ENCODE results near the gene DCUN1D1. TPM values are rescaled to one million over a fixed set of nuclear protein-coding genes. Genes with fewer than 3 reads are reported as not detected.

Gene DCUN1D1
- total and polyA plus RNA-seq, 2 donors, result 22.4 to 60.4 TPM

- Histone ChIP-seq H3K27ac (ENCODE audit: low read depth) (no peak overlapping the region), H3K4me3 (ENCODE audit: low read depth, low read length) (no peak overlapping the region), H3K4me1 (ENCODE audit: insufficient read depth) (no peaks in the 10 kb centered on the region), H3K36me3 (ENCODE audit: insufficient read depth) (no peaks in the 10 kb centered on the region)
- WGBS, result 72% methylated on average over 3 of the region's 3 CpGs
- DNase-seq (ENCODE audit: extremely low spot score), result no peak
Measured at GRCh38 chr3:182989566-182989965, 9.2 kb upstream of the DCUN1D1 start.

DNA sequence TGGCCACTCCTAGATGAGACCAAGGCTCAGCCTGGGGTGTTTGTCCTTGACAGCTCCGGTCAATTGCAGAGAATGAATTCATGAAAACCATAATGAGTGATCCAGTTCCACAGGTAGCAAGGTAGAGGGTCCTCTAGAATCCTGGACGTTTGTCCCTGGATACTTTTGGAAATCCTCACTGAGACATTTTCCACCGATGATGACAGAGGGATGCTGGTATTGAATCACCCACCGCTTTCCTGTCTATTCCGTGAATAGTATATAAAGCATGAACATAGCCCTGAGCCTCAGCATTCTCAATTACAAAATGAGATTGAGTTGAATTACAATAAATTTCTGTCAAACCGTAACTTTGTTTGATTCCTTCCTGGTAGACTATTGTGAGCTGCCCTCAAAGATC is 5.7 kb upstream of the DCUN1D1 start:
- Histone ChIP-seq H3K27ac (ENCODE audit: low read depth) (no peak overlapping the region), H3K36me3 (ENCODE audit: insufficient read depth) (no peaks in the 10 kb centered on the region), H3K4me3 (ENCODE audit: low read depth, low read length) (no peak overlapping the region), H3K4me1 (ENCODE audit: insufficient read depth) (peaks cover 2% of the 10 kb centered on the region)
- no peak for DNase-seq (ENCODE audit: extremely low spot score)
- WGBS, result 86% methylated on average over 6 of the region's 6 CpGs

DNA sequence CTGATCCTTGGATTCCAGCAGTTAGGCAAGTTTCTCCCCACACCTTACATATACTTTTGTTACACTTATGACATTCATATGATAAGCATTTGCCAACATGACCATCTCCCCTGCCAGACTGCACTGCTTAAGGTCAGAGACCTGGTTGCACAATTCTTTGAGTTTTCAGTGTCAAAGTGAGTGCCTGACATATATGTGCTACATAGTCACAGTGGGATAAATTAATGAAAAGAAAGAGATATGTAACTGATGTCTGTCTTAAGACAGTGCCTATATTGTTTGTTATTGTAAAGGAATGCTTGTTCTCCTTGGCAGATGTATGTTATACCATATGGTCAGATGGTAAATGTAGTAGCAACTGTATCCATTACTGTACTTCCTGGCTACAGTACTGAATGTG is 3.5 kb upstream of the DCUN1D1 start:
- no peak overlapping the region for H3K27ac ChIP-seq (ENCODE audit: low read depth)
- H3K4me3 ChIP-seq (ENCODE audit: low read depth, low read length), result no peak overlapping the region
- DNase-seq (ENCODE audit: extremely low spot score), result no peak

DNA sequence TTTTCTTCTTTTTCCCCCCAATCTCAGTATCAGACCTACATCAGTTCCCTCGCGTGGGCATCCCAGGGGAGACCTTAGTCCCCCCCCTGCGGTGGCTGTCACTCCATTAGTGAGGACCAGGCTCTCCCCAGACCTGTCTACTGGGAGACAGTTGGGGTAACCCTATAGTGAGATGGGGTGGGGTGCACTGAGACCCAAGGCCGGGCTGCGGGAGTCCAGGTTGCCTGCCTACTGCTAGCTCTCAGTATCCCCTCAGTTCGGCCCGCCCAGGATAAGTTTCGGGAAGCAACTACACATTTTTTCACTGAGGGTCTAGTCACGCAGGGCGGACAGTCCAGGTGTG is 671 bp upstream of the DCUN1D1 start:
- H3K36me3 ChIP-seq (ENCODE audit: insufficient read depth), result no peaks in the 10 kb centered on the region
- peaks cover 6% of the 10 kb centered on the region for H3K4me1 ChIP-seq (ENCODE audit: insufficient read depth)
- peak overlapping the region; percentile 100 for H3K4me3 ChIP-seq (ENCODE audit: low read depth, low read length)
- no peak overlapping the region for H3K27ac ChIP-seq (ENCODE audit: low read depth)
- DNase-seq (ENCODE audit: extremely low spot score), result no peak
- 64% methylated on average over 10 of the region's 10 CpGs for WGBS

More for the DNA sequence above, 3.5 kb upstream of the DCUN1D1 start:
- Histone ChIP-seq H3K4me1 (ENCODE audit: insufficient read depth) (peaks cover 4% of the 10 kb centered on the region), H3K36me3 (ENCODE audit: insufficient read depth) (no peaks in the 10 kb centered on the region)

DNA sequence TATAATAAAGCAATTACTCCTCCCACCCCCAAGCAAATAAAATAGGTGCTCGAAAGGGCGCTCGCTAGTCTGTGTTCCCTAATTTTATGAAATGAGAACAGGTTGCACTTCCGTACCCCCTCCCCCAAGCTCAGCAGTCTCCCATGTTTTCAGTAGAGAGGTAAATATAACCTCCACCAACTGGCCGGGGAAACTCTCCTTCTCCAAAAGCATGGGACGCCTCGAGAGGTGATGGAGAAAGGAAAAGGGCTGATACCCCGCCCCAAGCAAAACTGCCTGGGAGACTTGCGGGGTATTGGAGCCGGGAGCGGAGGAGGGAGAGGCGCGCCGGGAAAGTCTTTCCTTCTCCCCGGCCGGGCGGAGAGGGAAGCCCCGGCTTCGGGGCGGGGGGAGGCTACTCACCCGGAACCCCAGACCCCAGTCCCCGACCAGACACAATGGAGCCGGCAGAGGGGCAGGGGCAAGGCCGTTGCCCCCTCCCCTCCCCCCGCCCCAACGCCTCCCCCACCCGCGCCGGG is 605 bp downstream of the DCUN1D1 start:
- Histone ChIP-seq H3K36me3 (ENCODE audit: insufficient read depth) (no peaks in the 10 kb centered on the region), H3K27ac (ENCODE audit: low read depth) (no peak overlapping the region), H3K4me3 (ENCODE audit: low read depth, low read length) (peak overlapping the region; percentile 100), H3K4me1 (ENCODE audit: insufficient read depth) (peaks cover 6% of the 10 kb centered on the region)
- DNase-seq (ENCODE audit: extremely low spot score), result no peak
- WGBS, result under 1% methylated on average over 26 of the region's 29 CpGs

- no peak overlapping the region for H3K27ac ChIP-seq (ENCODE audit: low read depth)
- H3K4me3 ChIP-seq (ENCODE audit: low read depth, low read length), result peak overlapping the region; percentile 100
- WGBS, result 5% methylated on average over 10 of the region's 10 CpGs
- H3K36me3 ChIP-seq (ENCODE audit: insufficient read depth), result no peaks in the 10 kb centered on the region
- peaks cover 6% of the 10 kb centered on the region for H3K4me1 ChIP-seq (ENCODE audit: insufficient read depth)
- DNase-seq (ENCODE audit: extremely low spot score), result no peak
Measured at GRCh38 chr3:182979103-182979673, 1.1 kb downstream of the DCUN1D1 start.

DNA sequence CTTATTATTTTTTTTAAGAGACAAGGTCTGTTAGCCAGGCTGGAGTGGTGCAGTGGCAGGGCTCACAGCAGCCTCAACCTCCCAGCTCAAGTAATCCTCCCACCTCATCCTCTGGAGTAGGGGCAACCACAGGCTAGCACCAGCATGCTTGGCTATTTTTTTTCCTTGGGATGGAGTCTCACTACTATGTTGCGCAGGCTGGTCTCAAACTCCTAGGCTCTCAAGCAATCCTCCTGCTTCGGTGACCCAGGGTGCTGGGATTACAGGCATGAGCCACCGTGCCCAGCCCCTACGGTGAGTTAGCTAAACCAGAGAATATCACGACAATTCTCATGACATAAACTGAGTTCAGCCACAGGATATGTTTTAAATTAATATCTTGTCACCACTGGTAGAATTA is 2.0 kb downstream of the DCUN1D1 start:
- DNase-seq (ENCODE audit: extremely low spot score), result no peak
- Histone ChIP-seq H3K4me3 (ENCODE audit: low read depth, low read length) (no peak overlapping the region), H3K4me1 (ENCODE audit: insufficient read depth) (peaks cover 6% of the 10 kb centered on the region), H3K36me3 (ENCODE audit: insufficient read depth) (no peaks in the 10 kb centered on the region), H3K27ac (ENCODE audit: low read depth) (no peak overlapping the region)
- 71% methylated on average over 5 of the region's 5 CpGs for WGBS

DNA sequence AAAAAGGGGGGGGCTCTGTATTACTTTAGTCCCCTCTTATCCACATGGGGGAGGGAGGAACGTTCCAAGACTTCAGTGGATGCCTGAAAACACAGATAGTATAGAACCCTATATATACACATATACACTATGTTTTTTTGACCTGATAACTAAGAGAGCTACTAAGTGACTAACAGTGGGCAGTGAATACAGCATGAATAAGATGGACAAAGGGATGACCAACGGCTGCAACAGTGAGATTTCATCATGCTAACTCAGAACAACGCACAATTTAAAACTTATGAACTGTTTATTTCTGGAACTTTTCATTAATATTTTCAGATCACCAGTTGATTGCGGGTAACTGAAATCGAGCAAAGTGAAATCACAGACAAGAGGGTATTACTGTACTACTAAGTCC is 7.3 kb downstream of the DCUN1D1 start:
- H3K36me3 ChIP-seq (ENCODE audit: insufficient read depth), result no peaks in the 10 kb centered on the region
- no peak for DNase-seq (ENCODE audit: extremely low spot score)
- 95% methylated on average over 5 of the region's 5 CpGs for whole genome bisulfite sequencing
- H3K27ac ChIP-seq (ENCODE audit: low read depth), result no peak overlapping the region
- no peak overlapping the region for H3K4me3 ChIP-seq (ENCODE audit: low read depth, low read length)
- no peaks in the 10 kb centered on the region for H3K4me1 ChIP-seq (ENCODE audit: insufficient read depth)

GRCh38 chr3:182972387-182972786 is 8.0 kb downstream of the DCUN1D1 start:
- H3K4me1 ChIP-seq (ENCODE audit: insufficient read depth), result no peaks in the 10 kb centered on the region
- 88% methylated on average over 6 of the region's 6 CpGs for WGBS
- DNase-seq (ENCODE audit: extremely low spot score), result no peak
- H3K27ac ChIP-seq (ENCODE audit: low read depth), result no peak overlapping the region
- no peak overlapping the region for H3K4me3 ChIP-seq (ENCODE audit: low read depth, low read length)
- no peaks in the 10 kb centered on the region for H3K36me3 ChIP-seq (ENCODE audit: insufficient read depth)

DNA sequence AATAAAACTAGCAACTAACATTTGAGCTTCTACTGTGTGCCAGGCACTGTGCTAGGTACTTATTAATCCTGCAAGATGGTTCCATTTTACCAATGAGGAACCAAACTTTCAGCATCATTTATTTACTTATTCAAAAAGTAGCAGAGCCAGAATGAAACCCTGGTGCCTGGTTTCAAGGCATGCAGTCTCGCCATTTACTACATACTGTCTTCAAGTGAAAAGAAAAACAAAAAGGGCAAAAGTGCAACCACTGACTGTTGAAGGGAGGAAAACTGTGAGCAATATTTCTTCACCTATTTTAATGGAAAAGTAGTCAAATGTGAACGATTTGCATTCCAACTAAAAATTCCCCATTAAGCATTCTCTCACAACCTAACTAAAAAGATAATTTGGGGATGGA is 8.7 kb downstream of the DCUN1D1 start:
- H3K4me3 ChIP-seq (ENCODE audit: low read depth, low read length), result no peak overlapping the region
- DNase-seq (ENCODE audit: extremely low spot score), result no peak
- H3K36me3 ChIP-seq (ENCODE audit: insufficient read depth), result no peaks in the 10 kb centered on the region
- no peak overlapping the region for H3K27ac ChIP-seq (ENCODE audit: low read depth)
- no peaks in the 10 kb centered on the region for H3K4me1 ChIP-seq (ENCODE audit: insufficient read depth)
- WGBS, result 81% methylated on average over 2 of the region's 2 CpGs

DNA sequence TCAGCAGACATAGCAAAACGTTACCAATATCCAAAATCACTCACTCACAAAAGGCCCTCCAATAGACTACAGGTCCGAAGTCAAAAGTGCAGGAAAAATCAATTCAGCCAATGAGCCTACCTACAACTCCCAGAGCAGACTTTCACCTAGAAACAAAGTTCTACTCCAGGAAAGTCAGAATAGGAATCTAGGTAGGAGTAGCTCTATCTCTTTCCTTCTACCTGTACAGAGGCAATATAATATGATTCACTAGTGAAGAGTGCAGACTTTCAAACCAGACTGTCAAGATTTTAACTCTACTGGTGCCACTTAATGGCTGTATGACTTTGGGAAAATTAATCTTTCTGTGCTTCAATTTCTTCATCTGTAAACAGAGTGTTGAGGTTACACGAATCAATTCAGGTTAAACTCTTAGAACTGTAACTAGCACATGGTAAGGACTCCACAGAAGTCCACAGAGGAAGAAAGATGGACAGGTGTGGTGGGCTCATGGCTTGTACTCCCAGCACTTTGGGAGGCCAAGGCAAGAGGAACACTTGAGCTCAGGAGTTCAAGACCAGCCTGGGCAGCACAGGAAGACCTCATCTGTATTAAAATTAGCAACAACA is 9.4 kb downstream of the DCUN1D1 start:
- no peaks in the 10 kb centered on the region for H3K36me3 ChIP-seq (ENCODE audit: insufficient read depth)
- DNase-seq (ENCODE audit: extremely low spot score), result no peak
- WGBS, result 83% methylated on average over 3 of the region's 3 CpGs
- H3K27ac ChIP-seq (ENCODE audit: low read depth), result no peak overlapping the region
- H3K4me3 ChIP-seq (ENCODE audit: low read depth, low read length), result no peak overlapping the region
- H3K4me1 ChIP-seq (ENCODE audit: insufficient read depth), result no peaks in the 10 kb centered on the region

DNA sequence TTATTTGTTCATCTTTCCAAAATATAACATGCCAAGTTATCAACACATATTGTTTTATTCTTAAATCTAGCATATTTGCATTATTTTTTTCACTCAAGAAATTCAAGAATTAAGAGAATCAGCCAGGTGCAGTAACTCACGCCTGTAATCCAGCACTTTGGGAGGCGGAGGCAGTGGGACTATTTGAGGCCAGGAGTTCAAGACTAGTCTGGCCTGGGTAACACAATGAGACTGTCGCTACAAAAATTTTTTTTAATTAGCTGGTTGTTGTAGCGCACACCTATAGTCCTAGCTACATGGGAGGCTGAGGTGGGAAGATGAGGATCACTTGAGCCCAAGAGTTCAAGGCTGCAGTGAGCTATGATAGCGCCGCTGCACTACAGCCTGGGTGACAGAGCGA is 10.5 kb downstream of the DCUN1D1 start:
- no peak for DNase-seq (ENCODE audit: extremely low spot score)
- 90% methylated on average over 7 of the region's 7 CpGs for WGBS
- Histone ChIP-seq H3K27ac (ENCODE audit: low read depth) (no peak overlapping the region), H3K4me3 (ENCODE audit: low read depth, low read length) (no peak overlapping the region), H3K4me1 (ENCODE audit: insufficient read depth) (no peaks in the 10 kb centered on the region), H3K36me3 (ENCODE audit: insufficient read depth) (no peaks in the 10 kb centered on the region)

- no peaks in the 10 kb centered on the region for H3K4me1 ChIP-seq (ENCODE audit: insufficient read depth)
- H3K27ac ChIP-seq (ENCODE audit: low read depth), result no peak overlapping the region
- H3K4me3 ChIP-seq (ENCODE audit: low read depth, low read length), result no peak overlapping the region
- no peaks in the 10 kb centered on the region for H3K36me3 ChIP-seq (ENCODE audit: insufficient read depth)
- no peak for DNase-seq (ENCODE audit: extremely low spot score)
Measured at GRCh38 chr3:182969277-182969676, 11.1 kb downstream of the DCUN1D1 start.

DNA sequence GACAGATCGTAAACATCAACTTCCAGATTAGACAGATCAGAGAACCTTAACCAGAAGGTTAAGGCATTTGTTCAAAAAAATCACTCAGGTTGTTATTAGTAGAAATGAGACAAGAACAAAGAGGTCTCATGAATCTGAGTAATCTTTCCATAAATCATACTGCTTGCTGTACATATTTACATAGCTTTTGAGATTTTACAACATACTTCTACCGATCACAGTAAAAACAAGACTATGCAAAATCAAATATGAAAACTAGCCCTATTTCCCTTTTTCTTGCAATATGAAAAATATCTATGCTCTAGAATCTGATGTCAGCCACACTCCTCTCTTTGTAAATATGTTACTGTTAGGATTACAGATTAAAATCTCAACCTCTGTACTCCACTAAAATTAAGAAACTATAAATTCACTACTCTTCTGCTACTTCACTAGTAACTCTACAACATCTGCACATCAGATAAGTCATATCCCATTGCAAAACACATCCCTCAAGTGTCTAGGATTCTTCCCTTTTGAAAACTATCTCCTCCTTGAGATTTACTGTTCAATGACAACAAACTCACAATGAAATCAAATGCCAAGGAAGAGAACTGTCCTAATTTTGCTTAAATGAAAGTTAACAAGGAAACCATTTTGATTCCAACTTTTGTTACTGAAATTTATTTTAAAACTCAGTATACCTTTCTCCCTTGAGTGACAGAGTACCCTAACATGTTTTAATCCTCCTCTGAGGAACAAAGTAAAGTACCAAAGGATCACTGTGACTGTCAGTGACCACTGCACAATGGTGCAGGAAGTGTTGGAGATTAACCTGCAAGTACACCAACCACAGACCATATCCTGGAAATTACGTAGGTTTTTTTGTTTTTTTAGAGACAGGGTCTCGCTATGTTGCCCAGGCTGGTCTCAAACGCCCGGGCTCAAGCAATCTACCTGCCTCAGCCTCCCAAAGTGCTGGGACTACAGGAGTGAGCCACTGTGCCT is 12.8 kb downstream of the DCUN1D1 start:
- WGBS, result 75% methylated on average over 6 of the region's 6 CpGs
- H3K36me3 ChIP-seq (ENCODE audit: insufficient read depth), result no peaks in the 10 kb centered on the region
- DNase-seq (ENCODE audit: extremely low spot score), result no peak
- H3K4me1 ChIP-seq (ENCODE audit: insufficient read depth), result no peaks in the 10 kb centered on the region
- H3K4me3 ChIP-seq (ENCODE audit: low read depth, low read length), result no peak overlapping the region
- no peak overlapping the region for H3K27ac ChIP-seq (ENCODE audit: low read depth)

Measured in urinary bladder (tissue), 4 donors.